GM21723 (cell line): ENCODE results near the gene DNAH11.

Experiments used
- ATAC-seq: cut with Tn5 transposase; IDR thresholded peaks from one replicate; pipeline ENCODE4 v1.9.1; 2021; ENCODE audit warnings: mild to moderate bottlenecking, moderate library complexity; ENCODE audit not compliant: unreplicated experiment

The DNAH11 gene

DNA sequence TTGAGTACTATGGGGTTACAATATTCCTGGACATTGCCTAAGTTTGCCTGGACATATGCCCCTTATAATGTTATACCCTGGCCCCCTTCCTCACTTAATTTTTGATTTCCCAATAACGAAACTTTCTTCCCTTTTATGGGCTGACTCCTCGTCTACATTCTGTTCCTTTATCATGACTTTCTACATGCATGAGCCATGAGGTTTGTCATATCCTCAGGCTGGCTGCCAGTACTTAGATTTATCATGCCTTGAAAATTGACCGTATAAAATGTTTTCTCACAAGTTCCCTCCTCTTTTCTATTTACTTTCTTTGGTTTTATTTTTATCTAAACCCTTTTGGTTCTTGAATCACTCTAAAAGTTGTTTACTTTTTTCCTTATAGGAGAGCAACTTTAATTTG is 4.7 kb downstream of the DNAH11 start:
- ATAC-seq: no peak

DNA sequence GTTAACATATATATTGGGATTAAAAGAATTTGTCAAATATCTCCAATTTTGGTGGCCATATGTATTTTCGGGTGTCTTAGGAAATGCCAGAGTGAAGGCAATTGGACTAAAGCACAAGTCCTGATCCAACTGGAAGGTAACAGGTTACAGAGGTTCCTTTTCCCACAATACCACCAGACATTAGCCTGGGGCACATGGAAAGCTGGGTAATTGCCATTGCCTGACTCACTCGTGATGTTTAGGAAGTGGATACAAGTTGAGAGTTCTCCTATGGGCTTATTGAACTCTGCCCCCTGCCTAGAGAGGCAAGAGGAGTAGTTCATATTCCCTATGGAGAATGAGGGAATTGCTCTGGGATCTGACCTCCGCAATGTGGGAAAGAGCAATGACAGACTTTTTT is 5.7 kb downstream of the DNAH11 start:
- ATAC-seq: no peak

DNA sequence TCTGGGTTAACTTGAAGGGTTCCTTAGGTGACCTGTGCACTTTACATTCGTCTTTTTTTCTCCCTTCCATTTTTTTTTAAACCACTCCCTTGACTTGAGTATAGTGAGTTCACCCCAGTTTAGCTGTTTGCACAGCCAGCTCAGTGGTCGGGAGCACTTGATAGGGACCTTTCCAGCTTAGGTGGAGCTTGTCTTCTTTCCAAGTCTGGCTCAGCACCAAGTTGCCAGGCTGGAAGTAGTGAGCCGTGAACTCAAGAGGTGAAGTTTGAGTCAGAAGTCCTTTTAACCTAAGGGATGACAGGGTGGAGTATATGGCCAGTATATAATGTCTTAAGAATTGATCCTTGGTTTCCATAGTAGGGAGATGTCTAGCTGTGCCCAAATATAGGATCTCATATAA is 7.2 kb downstream of the DNAH11 start:
- ATAC-seq: no peak

DNA sequence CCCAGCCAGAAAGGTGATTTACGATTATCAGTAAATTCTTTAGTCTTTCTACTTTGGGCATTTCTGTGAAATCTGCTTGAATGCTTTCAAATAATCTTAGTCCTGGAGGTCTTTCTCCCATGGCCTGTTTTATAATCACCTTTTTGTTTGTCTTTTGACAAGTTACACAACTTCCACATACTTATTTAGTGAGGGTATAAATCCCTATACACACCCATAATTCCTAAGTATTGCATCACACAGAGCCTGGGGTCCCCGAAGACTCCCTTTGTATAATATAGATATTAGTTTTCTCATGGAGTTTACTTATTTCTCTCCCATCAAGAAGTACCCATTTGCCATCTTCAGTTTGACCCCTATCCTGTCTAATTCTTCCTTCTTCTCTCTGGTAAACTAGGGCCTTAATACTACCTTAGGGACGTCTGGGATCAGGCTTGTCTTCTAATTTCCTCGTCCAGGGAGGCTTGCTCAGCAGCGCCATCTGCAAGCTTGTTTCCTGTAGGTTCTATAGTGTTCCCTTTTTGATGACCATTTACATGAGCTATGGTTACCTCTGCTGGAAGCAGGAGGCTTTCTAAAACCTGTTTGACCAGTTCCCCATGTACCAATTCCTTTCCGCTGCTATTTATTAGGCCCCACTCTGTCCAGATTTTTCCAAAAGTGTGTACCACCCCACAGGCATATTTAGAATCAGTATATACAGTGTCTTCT is 8.1 kb downstream of the DNAH11 start:
- ATAC-seq: no peak

DNA sequence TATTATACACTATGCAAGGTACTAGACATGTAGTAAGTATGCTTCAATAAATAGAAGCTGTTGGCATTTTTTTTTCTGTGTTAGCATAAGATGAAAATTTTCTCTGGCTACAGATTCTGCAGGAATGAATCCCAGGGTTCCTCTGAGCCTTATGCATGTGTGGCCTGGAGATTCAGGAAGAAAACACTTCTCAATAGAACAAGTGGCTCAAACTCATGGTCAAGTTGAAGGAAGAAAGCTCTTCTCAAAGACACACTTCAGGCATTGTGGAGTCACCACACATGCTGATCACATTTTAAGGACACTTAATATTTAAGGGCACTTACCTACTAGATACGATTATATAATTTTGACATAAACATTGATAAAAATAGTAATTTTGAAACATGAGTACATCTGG is 19.5 kb downstream of the DNAH11 start:
- no peak for ATAC-seq

DNA sequence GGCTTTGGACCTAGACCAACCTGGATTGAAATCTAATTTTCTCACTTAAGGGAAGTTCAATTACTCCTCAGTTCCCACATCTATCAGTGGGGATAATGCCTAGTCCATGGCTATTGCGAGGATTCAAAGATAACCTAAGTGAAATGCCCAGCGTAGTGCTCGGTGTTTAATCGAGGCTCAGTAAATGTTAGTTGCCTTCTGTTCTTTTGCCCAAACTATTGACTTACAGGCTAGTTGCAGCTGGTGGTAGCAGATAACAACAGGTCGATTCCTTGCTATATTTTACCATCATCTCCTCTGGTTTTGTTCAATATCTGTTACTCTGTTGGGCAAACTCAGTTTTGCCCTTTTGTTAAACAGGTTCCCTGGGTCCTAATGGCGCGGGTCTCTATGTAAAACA is 22.8 kb downstream of the DNAH11 start:
- ATAC-seq: no peak

DNA sequence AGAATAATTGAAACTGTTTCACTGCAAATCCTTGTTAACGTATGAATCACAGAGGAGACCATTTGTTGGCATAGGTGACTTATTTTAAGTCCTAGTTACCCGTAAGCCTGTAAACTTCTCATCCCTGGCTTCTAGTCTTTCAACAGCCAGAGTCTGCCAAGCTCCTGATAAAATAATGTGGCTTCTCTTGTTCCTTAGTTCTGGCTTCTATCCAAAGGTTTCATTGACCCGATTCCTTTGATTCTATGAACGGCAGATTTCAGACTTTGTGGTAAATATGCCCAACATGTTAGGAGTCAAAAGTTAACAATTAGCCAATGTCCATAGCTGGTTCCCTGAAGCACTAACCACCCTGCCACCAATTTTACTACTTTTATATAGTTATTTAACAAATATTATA is 23.3 kb downstream of the DNAH11 start:
- ATAC-seq: no peak

DNA sequence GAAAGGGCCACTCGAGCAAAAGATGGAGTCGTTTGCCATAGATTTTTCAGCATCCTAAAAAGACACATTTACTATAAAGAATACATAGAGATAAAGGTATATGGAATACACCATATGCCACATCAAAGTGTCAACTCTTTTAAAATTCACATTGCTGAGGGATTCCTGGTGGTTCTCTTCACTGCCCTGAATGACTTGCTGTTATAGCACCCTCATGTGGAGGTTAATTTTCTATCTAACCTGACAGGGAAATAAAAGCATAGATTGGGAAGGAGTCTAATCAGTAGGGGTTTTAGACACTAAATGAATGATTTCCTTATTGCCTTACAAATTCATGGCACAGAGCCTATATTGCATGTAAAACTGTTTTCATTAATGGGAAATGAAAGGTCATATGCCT is 25.9 kb downstream of the DNAH11 start:
- ATAC-seq: no peak

DNA sequence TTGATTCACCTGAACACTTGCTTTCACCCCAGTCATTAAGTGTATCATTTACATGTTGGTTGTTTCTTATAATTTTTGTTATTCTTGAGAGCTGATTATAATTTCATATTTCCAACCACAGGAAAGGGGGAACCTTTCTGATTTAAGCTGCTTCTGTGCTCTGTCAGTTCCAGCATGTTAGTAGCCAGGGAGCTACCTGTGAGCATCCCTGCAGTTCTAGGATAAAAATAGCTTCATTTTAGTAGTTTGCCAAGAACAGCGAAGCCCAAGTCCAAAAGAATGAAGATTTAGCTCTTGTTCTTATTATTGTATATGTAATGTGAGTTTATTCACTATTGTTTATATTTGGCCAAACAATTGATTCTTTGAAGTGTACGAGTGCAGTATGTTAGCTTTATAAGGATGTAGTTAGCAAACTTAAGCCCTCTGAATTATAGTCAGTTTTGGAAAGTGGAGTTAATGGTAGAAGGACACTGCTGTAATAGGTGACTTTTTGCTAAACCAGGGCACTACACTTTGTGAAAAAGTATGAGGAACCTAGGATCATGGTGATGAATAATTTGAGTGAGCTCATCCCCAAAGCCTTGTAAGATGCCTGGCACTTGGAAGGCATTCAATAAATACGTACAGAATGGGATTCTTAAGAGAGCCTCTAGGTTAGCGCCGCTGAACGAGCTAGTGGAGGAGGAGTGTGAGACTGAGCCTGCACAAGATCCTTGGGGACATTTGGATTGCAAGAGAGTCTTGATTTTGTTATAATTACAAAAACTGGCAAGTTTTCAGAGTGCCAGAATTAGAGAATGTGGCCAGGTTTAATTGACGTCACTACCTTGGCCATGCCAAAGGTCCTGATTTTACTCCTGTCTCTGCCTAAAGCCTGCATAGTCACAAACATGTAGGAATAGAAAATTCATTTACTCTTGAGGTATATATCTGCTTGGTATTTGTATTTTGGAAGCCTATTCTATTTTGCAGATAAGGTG is 29.8 kb downstream of the DNAH11 start:
- no peak for ATAC-seq

DNA sequence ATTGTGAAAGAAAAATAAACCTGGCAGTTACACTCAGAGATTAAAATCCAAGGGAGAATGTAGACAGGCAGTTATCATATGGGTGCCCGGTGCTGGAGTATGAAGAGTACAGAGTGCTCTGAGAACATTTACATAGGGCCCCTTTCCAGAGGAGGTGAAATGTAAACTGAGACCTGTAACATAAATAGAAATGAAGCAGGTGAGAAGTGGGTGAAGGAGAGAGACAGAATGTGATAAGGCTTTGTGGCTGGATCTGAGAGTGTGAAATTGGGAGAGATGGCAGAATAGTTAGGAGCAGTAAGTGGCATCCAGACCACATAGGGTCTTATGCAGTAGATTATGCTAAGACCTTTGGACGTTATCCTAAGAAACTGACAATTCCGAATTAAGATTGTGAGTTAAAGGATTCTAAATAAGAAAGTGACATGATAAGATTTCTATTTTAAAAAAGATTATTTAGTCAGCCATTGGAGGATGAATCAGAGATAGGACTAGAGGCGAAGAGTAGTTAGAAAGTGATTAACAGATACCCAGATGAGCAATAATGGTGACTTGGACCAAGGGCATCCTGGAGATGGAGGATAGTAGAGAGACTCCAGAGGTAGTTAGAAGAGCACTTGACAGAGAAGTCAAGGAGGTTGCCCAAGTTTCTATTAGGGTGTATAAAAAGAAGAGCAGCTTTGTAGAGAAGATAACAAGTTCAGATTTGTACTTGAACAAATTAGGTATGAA is 36.7 kb downstream of the DNAH11 start:
- ATAC-seq: peak; percentile 42

DNA sequence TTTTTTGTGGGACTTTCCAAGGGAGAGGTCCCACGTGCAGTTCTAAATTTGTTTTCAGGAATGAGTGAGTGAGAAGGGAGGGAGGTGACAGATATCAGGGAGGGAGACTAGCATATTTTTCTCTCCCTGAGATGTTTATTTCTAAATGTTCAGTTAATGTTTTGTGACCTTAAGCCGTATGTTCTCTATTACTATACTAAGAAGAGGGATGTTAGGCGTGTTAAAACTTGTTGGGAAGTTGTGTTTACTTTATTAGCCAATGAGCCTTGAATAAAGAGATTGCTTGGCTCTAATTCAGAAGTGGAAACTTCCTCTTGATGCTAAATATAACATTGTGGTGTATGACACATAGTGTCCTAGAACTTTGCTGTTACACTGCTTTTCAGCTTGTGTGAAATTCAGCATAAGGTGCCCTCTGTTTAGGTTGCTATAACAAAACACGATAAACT is 37.3 kb downstream of the DNAH11 start:
- ATAC-seq: peak; percentile 66

DNA sequence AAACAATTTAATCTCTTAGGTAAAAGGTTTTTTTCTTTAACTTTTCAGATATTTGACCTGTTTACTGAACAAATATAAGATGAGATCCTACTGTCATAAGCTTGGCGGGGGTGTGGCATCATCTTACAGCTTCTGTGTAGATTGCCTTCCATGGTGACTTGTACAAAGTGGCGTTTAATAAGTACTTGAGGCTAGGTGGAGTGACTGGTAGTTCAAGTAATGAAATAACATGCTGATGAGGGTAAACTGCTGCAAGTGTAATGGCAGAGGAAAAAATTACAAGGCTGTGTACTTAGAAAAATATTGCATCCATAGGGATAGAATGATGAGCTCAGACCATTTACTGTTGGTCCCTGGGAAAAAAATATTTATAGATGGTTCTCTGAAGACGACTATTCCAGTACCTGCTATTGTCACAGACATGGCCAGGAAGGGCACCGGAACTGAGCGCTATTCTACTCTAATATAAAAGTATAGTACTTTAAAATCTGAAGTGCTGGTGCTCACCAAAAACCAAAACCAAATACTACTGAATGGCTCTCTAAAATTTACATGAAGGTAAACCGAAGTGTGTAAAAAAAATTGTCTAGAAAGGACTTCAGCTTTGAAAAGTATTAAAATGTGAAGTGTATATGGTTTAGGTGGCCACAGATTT is 42.4 kb downstream of the DNAH11 start:
- no peak for ATAC-seq

DNA sequence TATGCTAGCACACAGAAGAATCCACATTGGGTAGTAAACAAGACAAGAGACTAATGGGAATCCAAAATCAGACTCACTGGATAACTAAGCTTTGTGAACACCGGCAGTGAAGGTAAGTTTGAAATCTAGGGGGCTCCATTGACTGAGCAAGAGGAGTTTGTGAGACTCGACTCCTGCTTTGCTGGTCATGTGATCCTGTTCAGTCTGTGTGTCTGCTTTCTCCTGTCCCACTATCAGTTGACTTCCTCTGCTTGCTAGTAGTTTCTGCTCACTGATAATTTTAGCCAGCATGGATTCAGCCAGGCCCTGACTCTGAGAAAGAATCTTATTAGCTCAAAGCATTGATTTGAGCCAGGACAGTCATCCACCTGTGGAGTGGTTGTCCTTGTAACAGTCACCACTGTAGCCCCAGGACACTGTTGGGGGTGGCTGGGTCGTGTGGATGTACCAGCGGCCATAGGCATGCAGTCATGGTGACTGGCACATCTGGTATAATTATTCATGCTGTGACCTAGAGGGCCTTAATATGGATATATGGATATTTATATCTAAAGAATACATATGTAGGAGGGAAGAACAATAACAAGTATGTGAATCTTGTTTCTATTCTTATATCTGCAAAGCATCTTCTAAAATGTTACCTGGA is 44.4 kb downstream of the DNAH11 start:
- ATAC-seq: no peak

DNA sequence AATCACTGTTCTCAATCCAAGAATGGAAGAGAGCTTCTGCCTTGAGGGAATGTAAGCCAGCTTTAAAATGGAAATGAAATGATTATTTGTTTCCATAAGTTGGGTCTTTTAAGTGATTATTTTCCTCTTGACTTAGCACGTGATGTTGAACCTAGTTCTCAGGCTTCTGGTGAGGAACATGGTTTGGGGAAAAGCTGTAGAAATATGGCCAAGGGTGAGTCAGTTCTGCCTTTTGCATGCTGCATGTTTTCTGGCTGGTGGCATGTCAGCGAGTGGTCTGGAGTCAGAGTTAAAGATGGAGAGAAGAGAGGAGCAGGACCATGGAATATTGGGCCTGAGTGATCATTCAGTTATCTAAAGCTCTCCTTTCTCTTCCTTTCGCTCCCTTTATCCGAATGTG is 54.0 kb downstream of the DNAH11 start:
- ATAC-seq: no peak

DNA sequence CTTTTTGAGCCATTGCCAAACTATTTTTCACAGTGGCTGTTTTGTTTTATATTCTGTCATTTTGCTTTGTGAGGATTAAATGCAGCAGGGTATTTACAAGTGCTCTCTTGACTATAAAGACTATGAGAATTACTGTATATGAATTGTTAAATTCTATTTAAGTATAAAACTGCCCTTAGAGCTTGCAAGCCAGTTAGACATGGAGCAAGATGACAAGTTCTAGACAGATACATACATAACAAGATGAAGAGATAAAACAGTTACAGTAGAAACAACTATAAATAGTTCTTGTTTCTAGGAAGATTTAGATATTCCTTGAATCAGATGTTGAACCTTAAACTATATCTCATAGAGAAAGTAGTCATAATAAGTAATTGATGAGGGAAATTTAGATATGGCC is 60.6 kb downstream of the DNAH11 start:
- ATAC-seq: no peak

DNA sequence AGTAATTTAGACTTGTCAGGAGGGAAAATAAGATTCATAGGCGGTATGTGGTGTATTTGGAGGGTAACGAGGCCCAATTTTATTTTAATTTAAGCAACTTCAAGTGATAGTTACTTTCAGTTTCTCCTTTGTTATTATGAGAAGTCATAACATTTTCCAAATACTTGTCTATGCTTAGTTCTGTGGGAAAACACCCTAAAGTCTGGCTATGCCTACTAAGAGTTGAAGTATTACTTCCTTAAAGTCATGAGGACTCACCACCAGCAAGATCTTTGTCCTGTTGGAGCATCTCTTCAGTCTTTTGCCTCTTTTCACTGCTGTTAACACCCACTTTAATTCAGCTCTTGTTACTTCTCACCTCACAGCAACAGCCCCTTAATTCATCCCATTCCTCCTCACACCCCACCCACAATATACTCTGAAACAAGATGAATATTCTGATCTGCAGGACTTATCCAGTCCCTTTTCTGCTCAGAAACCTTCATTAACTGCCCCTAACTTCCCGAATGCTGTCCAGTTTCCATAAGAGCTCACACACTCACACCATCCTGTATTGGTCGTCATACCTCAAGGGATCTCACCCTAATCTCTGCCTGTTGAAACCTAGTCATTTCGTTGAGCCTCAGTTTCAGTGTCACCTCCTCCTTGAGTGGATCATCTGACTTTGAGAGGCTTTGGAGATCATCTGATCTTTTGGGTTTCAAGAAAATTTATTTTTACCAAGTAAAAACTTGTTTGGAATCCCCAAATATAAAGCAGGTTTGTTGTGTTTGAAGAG is 61.3 kb downstream of the DNAH11 start:
- peak; percentile 64 for ATAC-seq

DNA sequence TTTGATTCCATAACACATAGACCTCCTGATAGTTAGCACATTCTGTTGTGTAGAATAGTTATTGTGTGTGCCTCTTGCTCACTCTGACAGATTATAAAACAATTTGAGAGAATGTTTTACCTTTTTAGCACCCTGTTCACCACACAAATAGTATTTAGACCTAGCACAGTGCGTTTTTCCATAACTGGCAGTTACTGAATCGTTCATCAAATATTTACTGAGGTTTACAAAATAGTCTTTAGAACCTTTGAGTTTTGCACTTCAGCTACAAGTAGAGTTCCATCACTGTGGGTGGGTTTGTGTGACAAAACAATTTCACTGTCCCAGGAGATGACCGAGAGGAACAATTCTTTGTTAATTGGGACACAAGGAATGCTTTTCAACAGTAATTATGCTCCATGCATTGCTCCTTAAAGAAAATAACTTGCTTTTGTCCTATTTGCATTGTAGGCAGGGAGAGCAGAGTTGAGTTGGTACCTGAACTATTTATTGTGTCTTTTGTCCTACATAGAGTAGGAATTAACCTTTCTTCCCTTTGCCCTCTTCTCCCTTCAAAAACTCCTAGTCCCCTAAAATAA is 62.3 kb downstream of the DNAH11 start:
- no peak for ATAC-seq

DNA sequence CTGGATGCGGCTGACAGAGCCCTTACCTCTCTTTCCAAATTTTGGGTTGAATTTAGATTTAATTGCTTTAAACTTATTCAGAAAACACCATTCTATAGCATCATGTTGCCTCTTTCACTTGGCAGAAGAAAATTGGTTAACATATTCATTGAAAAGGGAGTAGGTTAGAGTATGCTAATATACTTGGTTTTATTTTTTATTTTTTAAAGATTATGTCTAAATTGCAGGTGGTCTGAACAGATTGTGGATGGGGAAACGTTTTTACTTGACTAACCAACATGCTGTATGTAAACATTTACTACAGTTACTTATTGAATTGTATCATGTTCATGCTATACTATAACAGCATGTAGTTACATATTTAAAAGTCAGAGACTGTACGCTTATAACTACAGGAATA is 65.6 kb downstream of the DNAH11 start:
- ATAC-seq: no peak

DNA sequence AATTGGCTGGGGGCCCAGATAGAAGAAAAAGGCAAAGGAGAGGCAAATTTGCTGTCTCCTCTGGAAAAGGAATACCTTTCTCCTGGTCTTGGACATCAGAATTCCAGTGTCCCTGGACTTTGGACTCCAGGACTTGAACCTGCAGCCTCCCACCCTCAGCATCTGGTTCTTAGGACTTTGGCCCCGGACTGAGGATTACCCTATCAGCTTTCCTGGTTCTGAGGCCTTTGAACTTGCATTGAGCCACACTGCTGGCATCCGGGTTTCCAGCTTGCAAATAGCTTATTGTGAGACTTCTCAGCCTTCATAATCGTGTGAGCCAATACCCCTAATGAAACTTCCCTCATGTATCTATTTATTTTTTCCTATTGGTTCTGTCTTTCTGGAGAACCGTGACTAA is 68.3 kb downstream of the DNAH11 start:
- no peak for ATAC-seq
